Measurements from ENCODE around the gene IGF1R. TPM values are rescaled to one million over a fixed set of nuclear protein-coding genes. Genes with fewer than 3 reads are reported as not detected.

IGF1R gene
- total RNA-seq, 1 donor from 2014 or later, result 23.5 TPM

GRCh38 chr15:98689431-98689861, 41.1 kb downstream of the IGF1R start:
- H3K4me1 Mint-ChIP-seq, result peaks cover 40% of the 10 kb centered on the region
- Histone ChIP-seq H3K4me3 (no peak overlapping the region), H3K9me3 (ENCODE audit: low read depth) (no peaks in the 10 kb centered on the region), H3K9ac (no peak overlapping the region), H4K20me1 (ENCODE audit: low read depth) (peaks cover 100% of the 10 kb centered on the region), H3K36me3 (no peaks in the 10 kb centered on the region), H2AFZ (replicated peaks) (no peak overlapping the region), H3K79me2 (ENCODE audit: low read depth) (peaks cover 100% of the 10 kb centered on the region), H3K4me1 (peaks cover 31% of the 10 kb centered on the region), H3K27me3 (no peaks in the 10 kb centered on the region), H3F3A (ENCODE audit: low read depth) (no peaks in the 10 kb centered on the region), H3K27ac (no peak overlapping the region), H3K4me2 (no peak overlapping the region)
- H3K27ac Mint-ChIP-seq, result no peak overlapping the region
- peaks cover 2% of the 10 kb centered on the region for H3K27me3 Mint-ChIP-seq (ENCODE audit: insufficient read depth, low read depth)
- peaks cover 7% of the 10 kb centered on the region for H3K36me3 Mint-ChIP-seq
- no peak for DNase-seq (ENCODE audit: low spot score)
- no peak overlapping the region for H3K4me3 Mint-ChIP-seq
- TF ChIP-seq CTCF (IDR thresholded peaks at IDR 0.05) (no peak), EZH2phosphoT487 (IDR thresholded peaks at IDR 0.05) (no peak), EZH2 (IDR thresholded peaks at IDR 0.05) (no peak)
- no peaks in the 10 kb centered on the region for H3K9me3 Mint-ChIP-seq

GRCh38 chr15:98690272-98690950, 42.1 kb downstream of the IGF1R start:
- no peak for DNase-seq (ENCODE audit: low spot score)
- H3K4me1 Mint-ChIP-seq, result peaks cover 48% of the 10 kb centered on the region
- Histone ChIP-seq H3K79me2 (ENCODE audit: low read depth) (peaks cover 100% of the 10 kb centered on the region), H3K4me3 (no peak overlapping the region), H3K27me3 (no peaks in the 10 kb centered on the region), H3K4me2 (no peak overlapping the region), H3K4me1 (peaks cover 39% of the 10 kb centered on the region), H2AFZ (replicated peaks) (no peak overlapping the region), H3K9ac (no peak overlapping the region), H4K20me1 (ENCODE audit: low read depth) (peaks cover 100% of the 10 kb centered on the region), H3K9me3 (ENCODE audit: low read depth) (no peaks in the 10 kb centered on the region), H3K27ac (no peak overlapping the region), H3F3A (ENCODE audit: low read depth) (no peaks in the 10 kb centered on the region), H3K36me3 (no peaks in the 10 kb centered on the region)
- no peak overlapping the region for H3K27ac Mint-ChIP-seq
- no peak for TF ChIP-seq CTCF (IDR thresholded peaks at IDR 0.05)
- no peak for TF ChIP-seq EZH2phosphoT487 (IDR thresholded peaks at IDR 0.05)
- no peak for TF ChIP-seq EZH2 (IDR thresholded peaks at IDR 0.05)
- peaks cover 6% of the 10 kb centered on the region for H3K36me3 Mint-ChIP-seq
- H3K9me3 Mint-ChIP-seq, result peaks cover 1% of the 10 kb centered on the region
- no peak overlapping the region for H3K4me3 Mint-ChIP-seq
- peaks cover 2% of the 10 kb centered on the region for H3K27me3 Mint-ChIP-seq (ENCODE audit: insufficient read depth, low read depth)

- peaks cover 2% of the 10 kb centered on the region for H3K9me3 Mint-ChIP-seq
- Histone ChIP-seq H3K4me1 (peaks cover 34% of the 10 kb centered on the region), H3K79me2 (ENCODE audit: low read depth) (peaks cover 100% of the 10 kb centered on the region), H3K9me3 (ENCODE audit: low read depth) (no peaks in the 10 kb centered on the region), H3K36me3 (no peaks in the 10 kb centered on the region), H2AFZ (replicated peaks) (no peak overlapping the region), H3K4me2 (no peak overlapping the region), H3K9ac (no peak overlapping the region), H4K20me1 (ENCODE audit: low read depth) (peaks cover 100% of the 10 kb centered on the region), H3K4me3 (no peak overlapping the region), H3K27me3 (no peaks in the 10 kb centered on the region), H3K27ac (no peak overlapping the region), H3F3A (ENCODE audit: low read depth) (no peaks in the 10 kb centered on the region)
- no peak overlapping the region for H3K4me3 Mint-ChIP-seq
- peaks cover 2% of the 10 kb centered on the region for H3K27me3 Mint-ChIP-seq (ENCODE audit: insufficient read depth, low read depth)
- TF ChIP-seq EZH2 (IDR thresholded peaks at IDR 0.05) (no peak), CTCF (IDR thresholded peaks at IDR 0.05) (no peak), EZH2phosphoT487 (IDR thresholded peaks at IDR 0.05) (no peak)
- no peak overlapping the region for H3K27ac Mint-ChIP-seq
- H3K36me3 Mint-ChIP-seq, result peaks cover 8% of the 10 kb centered on the region
- DNase-seq (ENCODE audit: low spot score), result no peak
- H3K4me1 Mint-ChIP-seq, result peaks cover 53% of the 10 kb centered on the region
Measured at GRCh38 chr15:98692213-98692612, 43.9 kb downstream of the IGF1R start.

All from neural progenitor cell (in vitro differentiated cells).